Measurements from ENCODE around the gene FIGNL1.

- TF ChIP-seq CTCF (IDR thresholded peaks at IDR 0.05; ENCODE audit: extremely low read depth in 1 of 2, insufficient read depth in 1 of 2, low read depth in 1 of 2, low read length in 2 of 2) (no peak), POLR2A (IDR thresholded peaks at IDR 0.05; ENCODE audit: low read depth, low read length) (no peak)
Observed at GRCh38 chr7:50473531-50473930, 23.4 kb upstream of the FIGNL1 start.

All from endothelial cell of umbilical vein (primary cell).